ENCODE data around the gene MED13L. TPM values are rescaled to one million over a fixed set of nuclear protein-coding genes. Genes with fewer than 3 reads are reported as not detected.

Gene MED13L
- total RNA-seq, 6 experiments from 2014 or later, result 29.0 to 52.0 (median 38.1) TPM

- H3K36me3 ChIP-seq, result no peaks in the 10 kb centered on the region
- peaks cover 0 to 39% (median 10%) of the 10 kb centered on the region in 4 donors for H3K4me1 ChIP-seq
- H3K27ac ChIP-seq, result no peak overlapping the region
- no peaks in the 10 kb centered on the region for H3K9me3 ChIP-seq
- H3K27me3 ChIP-seq, result no peaks in the 10 kb centered on the region
- 94% methylated on average over 2 of the region's 2 CpGs for WGBS (ENCODE audit: insufficient coverage, low coverage, low lambda C conversion rate, missing lambda C conversion rate)
- intact Hi-C loops (cut with DNase I), result no loop called here
- ATAC-seq, result no peak
- no peak for DNase-seq
- no peak for TF ChIP-seq POLR2A (IDR thresholded peaks at IDR 0.05)
- TF ChIP-seq, protein P1, sequence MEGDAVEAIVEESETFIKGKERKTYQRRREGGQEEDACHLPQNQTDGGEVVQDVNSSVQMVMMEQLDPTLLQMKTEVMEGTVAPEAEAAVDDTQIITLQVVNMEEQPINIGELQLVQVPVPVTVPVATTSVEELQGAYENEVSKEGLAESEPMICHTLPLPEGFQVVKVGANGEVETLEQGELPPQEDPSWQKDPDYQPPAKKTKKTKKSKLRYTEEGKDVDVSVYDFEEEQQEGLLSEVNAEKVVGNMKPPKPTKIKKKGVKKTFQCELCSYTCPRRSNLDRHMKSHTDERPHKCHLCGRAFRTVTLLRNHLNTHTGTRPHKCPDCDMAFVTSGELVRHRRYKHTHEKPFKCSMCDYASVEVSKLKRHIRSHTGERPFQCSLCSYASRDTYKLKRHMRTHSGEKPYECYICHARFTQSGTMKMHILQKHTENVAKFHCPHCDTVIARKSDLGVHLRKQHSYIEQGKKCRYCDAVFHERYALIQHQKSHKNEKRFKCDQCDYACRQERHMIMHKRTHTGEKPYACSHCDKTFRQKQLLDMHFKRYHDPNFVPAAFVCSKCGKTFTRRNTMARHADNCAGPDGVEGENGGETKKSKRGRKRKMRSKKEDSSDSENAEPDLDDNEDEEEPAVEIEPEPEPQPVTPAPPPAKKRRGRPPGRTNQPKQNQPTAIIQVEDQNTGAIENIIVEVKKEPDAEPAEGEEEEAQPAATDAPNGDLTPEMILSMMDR (IDR thresholded peaks at IDR 0.05), result no peak
- H3K4me3 ChIP-seq, result no peak overlapping the region
Observed at GRCh38 chr12:116138364-116138763, 139.1 kb downstream of the MED13L start.

- WGBS (ENCODE audit: insufficient coverage, low coverage, low lambda C conversion rate, missing lambda C conversion rate), result 50% methylated on average over 2 of the region's 2 CpGs
- no peaks in the 10 kb centered on the region for H3K36me3 ChIP-seq
- peaks cover 0 to 40% (median 5%) of the 10 kb centered on the region in 4 donors for H3K4me1 ChIP-seq
- intact Hi-C loops (cut with DNase I), result no loop called here
- no peak for DNase-seq
- no peak overlapping the region for H3K4me3 ChIP-seq
- no peaks in the 10 kb centered on the region for H3K27me3 ChIP-seq
- TF ChIP-seq POLR2A (IDR thresholded peaks at IDR 0.05), result no peak
- TF ChIP-seq, protein P1 (IDR thresholded peaks at IDR 0.05), result no peak
- H3K9me3 ChIP-seq, result no peaks in the 10 kb centered on the region
- H3K27ac ChIP-seq, result no peak overlapping the region
- ATAC-seq, result no peak
Observed at GRCh38 chr12:116137318-116137717, 140.2 kb downstream of the MED13L start.

- Histone ChIP-seq H3K4me3 (no peak overlapping the region), H3K4me1 (peaks cover 0 to 33% (median 5%) of the 10 kb centered on the region in 4 donors), H3K27me3 (no peaks in the 10 kb centered on the region), H3K36me3 (no peaks in the 10 kb centered on the region), H3K27ac (no peak overlapping the region), H3K9me3 (no peaks in the 10 kb centered on the region)
- DNase-seq (no peak), ATAC-seq (no peak)
- no peak for TF ChIP-seq POLR2A (IDR thresholded peaks at IDR 0.05)
- TF ChIP-seq, protein P1 (IDR thresholded peaks at IDR 0.05), result no peak
- intact Hi-C loops (cut with DNase I), result no loop called here
- WGBS (ENCODE audit: insufficient coverage, low coverage, low lambda C conversion rate, missing lambda C conversion rate), result 54% methylated on average over 3 of the region's 3 CpGs
Observed at GRCh38 chr12:116136340-116136739, 141.2 kb downstream of the MED13L start.

DNA sequence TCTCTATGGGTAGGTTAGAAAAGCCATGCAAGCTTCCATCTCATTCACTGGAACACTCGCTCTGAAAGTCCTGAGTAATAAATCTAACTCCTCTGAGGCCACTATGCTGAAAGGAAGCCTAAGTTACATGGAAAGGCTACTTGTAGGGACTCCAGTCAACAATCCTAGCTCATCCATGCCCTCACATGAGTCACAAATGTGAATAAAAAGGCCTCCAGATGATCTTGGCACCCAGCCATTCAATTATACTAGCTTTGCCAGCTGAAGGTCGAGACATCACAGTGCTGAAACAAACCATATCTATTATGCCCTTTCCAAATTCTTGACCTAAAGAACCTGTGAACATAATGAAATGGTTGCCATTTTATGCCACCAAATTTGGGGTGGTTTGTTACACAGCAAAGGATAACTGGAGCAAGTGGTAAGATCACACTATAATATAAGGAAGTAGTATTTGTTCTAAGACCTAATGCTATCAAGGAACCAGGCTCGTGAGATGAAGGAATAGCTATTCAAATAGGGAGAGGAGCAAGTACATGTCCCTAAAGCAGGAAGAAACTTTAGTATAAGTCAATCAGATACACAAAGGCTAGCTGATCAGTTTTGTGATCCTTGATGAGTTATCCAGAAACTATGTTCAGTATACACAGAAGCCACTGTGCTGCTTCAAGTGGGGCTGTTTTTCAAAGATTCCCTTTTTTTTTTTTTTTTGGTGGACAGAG is 142.1 kb downstream of the MED13L start:
- no peaks in the 10 kb centered on the region for H3K9me3 ChIP-seq
- H3K36me3 ChIP-seq, result no peaks in the 10 kb centered on the region
- intact Hi-C loops (cut with DNase I), result no loop called here
- H3K4me1 ChIP-seq, result peaks cover 0 to 32% (median 10%) of the 10 kb centered on the region in 4 donors
- no peak overlapping the region for H3K27ac ChIP-seq
- no peaks in the 10 kb centered on the region for H3K27me3 ChIP-seq
- ATAC-seq, result peak in 2 of 4 donors; percentile 32 to 37
- WGBS (ENCODE audit: insufficient coverage, low coverage, low lambda C conversion rate, missing lambda C conversion rate), result 68% methylated on average over 3 of the region's 3 CpGs
- TF ChIP-seq, protein P1 (IDR thresholded peaks at IDR 0.05), result no peak
- no peak for TF ChIP-seq POLR2A (IDR thresholded peaks at IDR 0.05)
- H3K4me3 ChIP-seq, result no peak overlapping the region
- DNase-seq, result no peak
